HepG2 (cell line): ENCODE data around the gene NDUFS4. TPM values are rescaled to one million over a fixed set of nuclear protein-coding genes. Genes with fewer than 3 reads are reported as not detected.

Experiments used
- ATAC-seq: fragments of 200-7000 bp; cut with Tn5 transposase; 3 replicates; pipeline ENCODE4 v1.9.1; 2020; ENCODE audit warnings: mild to moderate bottlenecking, moderate library complexity
- BruUV-seq: library from RNA; stranded (reverse); fragments of 400-500 nt; replicated peaks from 2 replicates; lab custom pipeline; 2021; lab: Mats Ljungman, UMichigan
- CTCF ChIA-PET: fragments of 300-600 bp; formaldehyde crosslinking; extraction: SDS; loops from one replicate; lab custom pipeline; 2021; ENCODE audit warnings: low total read pairs, inconsistent platforms, low intra/inter-chr PET ratio; lab: Yijun Ruan, JAX
- POLR2A ChIA-PET: fragments of 350-600 bp; sonication (Branson Sonifier 250); formaldehyde crosslinking; loops from one replicate; lab custom pipeline; 2020; ENCODE audit warnings: antibody characterized with exemption, inconsistent platforms; lab: Yijun Ruan, JAX
- DNase-seq: peaks from one replicate; pipeline ENCODE4 v3.0.0-alpha.2; 2015; ENCODE audit warnings: low spot score
- FAIRE-seq: peaks from 3 replicates; lab custom pipeline; 2011; peaks lifted over from hg19 to GRCh38; lab: Jason Lieb, UNC
- H2AFZ ChIP-seq: one replicate; pipeline ENCODE4 v1.6.1; 2011; ENCODE audit warnings: low read length, inconsistent platforms
- H3K27ac ChIP-seq: fragments of 300-600 bp; 3 replicates; pipeline ENCODE4 v1.8.0; 2011; ENCODE audit warnings: mixed run types, mild to moderate bottlenecking, mixed read lengths, low read length, inconsistent platforms; ENCODE audit not compliant: insufficient read depth; ENCODE audit errors: extremely low read length
- H3K27me3 ChIP-seq, 2 experiments: fragments of 200-600 bp in 1 of 2; 2 replicates in 1 of 2; 3 replicates in 1 of 2; pipeline versions ENCODE4 v1.6.0 to v1.8.0; 2011; ENCODE audit warnings: low read length in 2 of 2, mild to moderate bottlenecking in 2 of 2, moderate library complexity in 2 of 2, inconsistent platforms in 1 of 2; ENCODE audit not compliant: insufficient read depth in 2 of 2, control insufficient read depth in 1 of 2
- H3K36me3 ChIP-seq, 2 experiments: fragments of 200-600 bp in 1 of 2; replicated peaks in 1 of 2; 2 replicates in 1 of 2; 3 replicates in 1 of 2; pipeline versions ENCODE4 v1.5.1 to v1.8.0; 2011; ENCODE audit warnings: low read length in 2 of 2, inconsistent platforms in 1 of 2; ENCODE audit not compliant: insufficient read depth in 2 of 2, control insufficient read depth in 1 of 2
- H3K4me1 ChIP-seq: 2 replicates; pipeline ENCODE4 v1.5.1; 2012; ENCODE audit warnings: low read length, inconsistent platforms; ENCODE audit not compliant: insufficient read depth
- H3K4me2 ChIP-seq: 2 replicates; pipeline ENCODE4 v1.6.0; 2011; ENCODE audit warnings: low read depth, low read length, inconsistent platforms
- H3K4me3 ChIP-seq, 3 experiments: fragments of 200-600 bp in 1 of 3; sonication (generic), shearing (Covaris generic) in 1 of 3; replicated peaks in 1 of 3; 2 replicates each; pipeline ENCODE4 v1.5.1; 2011 to 2016; ENCODE audit warnings: low read length in 3 of 3, inconsistent platforms in 2 of 3, low read depth in 2 of 3, mild to moderate bottlenecking in 2 of 3, control low read depth in 1 of 3, mixed read lengths in 1 of 3; ENCODE audit not compliant: insufficient read depth in 1 of 3
- H3K79me2 ChIP-seq: one replicate; pipeline ENCODE4 v1.6.1; 2011; ENCODE audit warnings: low read length, inconsistent platforms; ENCODE audit not compliant: insufficient read depth
- H3K9ac ChIP-seq: 2 replicates; pipeline ENCODE4 v1.6.0; 2011; ENCODE audit warnings: mild to moderate bottlenecking, low read depth, low read length, inconsistent platforms; ENCODE audit not compliant: insufficient read depth
- H3K9me3 ChIP-seq: 2 replicates; pipeline ENCODE4 v1.5.1; 2012; ENCODE audit warnings: mild to moderate bottlenecking, low read length
- H4K20me1 ChIP-seq: 2 replicates; pipeline ENCODE4 v1.6.0; 2011; ENCODE audit warnings: inconsistent platforms, mild to moderate bottlenecking, low read length, moderate library complexity; ENCODE audit not compliant: insufficient read depth
- ATF1 ChIP-seq: IDR thresholded peaks from 2 replicates; pipeline ENCODE4 v1.6.1; 2016; ENCODE audit warnings: mild to moderate bottlenecking, control low read depth
- KLF15 ChIP-seq: sonication (generic); formaldehyde crosslinking; IDR thresholded peaks from 2 replicates; pipeline ENCODE4 v1.8.1; 2023; ENCODE audit warnings: borderline replicate concordance, mild to moderate bottlenecking, inconsistent platforms, missing genetic modification reagents, mixed read lengths
- MIER3 ChIP-seq: IDR thresholded peaks from 2 replicates; pipeline ENCODE4 v1.6.1; 2016; ENCODE audit warnings: missing compliant biosample characterization, borderline replicate concordance
- MLXIP ChIP-seq: sonication (generic); formaldehyde crosslinking; IDR thresholded peaks from 2 replicates; pipeline ENCODE4 v1.9.0; 2021; ENCODE audit warnings: missing genetic modification reagents, borderline replicate concordance
- POLR2AphosphoS2 ChIP-seq: IDR thresholded peaks from 2 replicates; pipeline ENCODE4 v1.6.1; 2011; ENCODE audit warnings: low read depth, low read length, improper control_type of control experiment
- RFX5 ChIP-seq: IDR thresholded peaks from 2 replicates; pipeline ENCODE4 v1.6.1; 2011; ENCODE audit warnings: low read depth, low read length, improper control_type of control experiment
- TAF15 ChIP-seq: fragments of 200-400 bp; formaldehyde crosslinking; IDR thresholded peaks from one replicate; pipeline ENCODE4 v1.6.1; 2018; ENCODE audit warnings: mild to moderate bottlenecking, low read depth, low read length; ENCODE audit not compliant: poor library complexity, severe bottlenecking
- ZIK1 ChIP-seq: sonication (generic); formaldehyde crosslinking; IDR thresholded peaks from 2 replicates; pipeline ENCODE4 v1.5.0; 2020; ENCODE audit warnings: mild to moderate bottlenecking, low read depth, missing genetic modification reagents, borderline replicate concordance
- ZNF749 ChIP-seq: sonication (generic); formaldehyde crosslinking; IDR thresholded peaks from 2 replicates; pipeline ENCODE4 v1.8.0; 2022; ENCODE audit warnings: mild to moderate bottlenecking, missing genetic modification reagents, moderate library complexity, borderline replicate concordance
- WGBS: methylation state at CpG from one replicate; pipeline ENCODE4 v1.1.6; 2017; ENCODE audit warnings: low lambda C conversion rate; 5-methylcytosine and 5-hydroxymethylcytosine counted together
- in situ Hi-C: cut with HindIII; loops from 2 replicates; pipeline ENCODE4 v1.10.0; 2017; ENCODE audit warnings: low pct_unique_long_range_greater_than_20kb; ENCODE audit not compliant: extremely low pct_ligation_motif_present
- intact Hi-C: fragments of 100-400 bp; cut with micrococcal nuclease; formaldehyde crosslinking; loops from one replicate; pipeline ENCODE4 v1.10.0; 2022; ENCODE audit not compliant: unreplicated experiment
- polyA plus RNA-seq, 8 experiments: library from polyadenylated mRNA; depleted of rRNA in 3 of 8; stranded (reverse) in 7 of 8; unstranded in 1 of 8; fragments of >200 nt; fragmentation: Illumina TruSeq in 4 of 8; extraction: Trizol in 4 of 8; gene quantifications; 2 replicates each; pipeline versions ENCODE4 v1.2.1 to v1.2.3, GENCODE V29; 2011 to 2016; ENCODE audit warnings: low read depth in 4 of 8, missing spikeins in 1 of 8, mixed read lengths in 1 of 8; ENCODE audit not compliant: insufficient read depth in 1 of 8
- total RNA-seq, 5 experiments: library from RNA; depleted of rRNA; stranded (reverse); fragments of >200 nt; fragmentation: Illumina TruSeq; extraction: Trizol; gene quantifications; 2 replicates each; pipeline ENCODE4 v1.2.3, GENCODE V29; 2016; ENCODE audit warnings: low read depth in 1 of 5
- TF ChIP-seq, protein P1 (sequence below): sonication (generic); formaldehyde crosslinking; IDR thresholded peaks from 2 replicates; pipeline ENCODE4 v1.8.0; 2022; ENCODE audit warnings: mild to moderate bottlenecking, missing genetic modification reagents, moderate library complexity
- TF ChIP-seq, protein P2 (sequence below): sonication (generic); formaldehyde crosslinking; IDR thresholded peaks from 2 replicates; pipeline ENCODE4 v1.4.0; 2020; ENCODE audit warnings: mild to moderate bottlenecking, missing genetic modification reagents
- TF ChIP-seq, protein P3 (sequence below): sonication (generic); formaldehyde crosslinking; IDR thresholded peaks from 2 replicates; pipeline ENCODE4 v1.5.0; 2020; ENCODE audit warnings: missing genetic modification reagents

Gene NDUFS4
- total and polyA plus RNA-seq, 2 of the 13 experiments (the other 11 are each of a cell fraction or from before 2014, with no cell fraction given), result 121 to 126 TPM

- POLR2A ChIA-PET, result no interaction called here
- FAIRE-seq (no peak), DNase-seq (no peak), ATAC-seq (no peak)
- H2AFZ ChIP-seq, result no peak overlapping the region
- WGBS, result 100% methylated on average over 3 of the region's 4 CpGs
- H3K4me1 ChIP-seq, result peaks cover 17% of the 10 kb centered on the region
- no peak overlapping the region for H3K27ac ChIP-seq
- H3K4me2 ChIP-seq, result no peak overlapping the region
- H3K9me3 ChIP-seq, result no peaks in the 10 kb centered on the region
- H3K9ac ChIP-seq, result no peak overlapping the region
- in situ Hi-C loops (no loop called here), intact Hi-C loops (no loop called here)
- H3K79me2 ChIP-seq, result peaks cover 67% of the 10 kb centered on the region
- CTCF ChIA-PET, result no interaction called here
- peaks cover 0 to 2% of the 10 kb centered on the region in 2 experiments; a peak in 2 of 5 replicates for H3K36me3 ChIP-seq
- H4K20me1 ChIP-seq, result peaks cover 31% of the 10 kb centered on the region
- no peaks in the 10 kb centered on the region for H3K27me3 ChIP-seq
- H3K4me3 ChIP-seq, result no peak overlapping the region
- BruUV-seq, result no TSS peak
- TF ChIP-seq POLR2AphosphoS2 (no peak), TAF15 (no peak), MIER3 (CRISPR knock-in tag) (no peak), ATF1 (no peak), ZNF749 (no peak), ZIK1 (CRISPR knock-in tag) (no peak), RFX5 (no peak), KLF15 (no peak), MLXIP (no peak)
- TF ChIP-seq, protein P1, sequence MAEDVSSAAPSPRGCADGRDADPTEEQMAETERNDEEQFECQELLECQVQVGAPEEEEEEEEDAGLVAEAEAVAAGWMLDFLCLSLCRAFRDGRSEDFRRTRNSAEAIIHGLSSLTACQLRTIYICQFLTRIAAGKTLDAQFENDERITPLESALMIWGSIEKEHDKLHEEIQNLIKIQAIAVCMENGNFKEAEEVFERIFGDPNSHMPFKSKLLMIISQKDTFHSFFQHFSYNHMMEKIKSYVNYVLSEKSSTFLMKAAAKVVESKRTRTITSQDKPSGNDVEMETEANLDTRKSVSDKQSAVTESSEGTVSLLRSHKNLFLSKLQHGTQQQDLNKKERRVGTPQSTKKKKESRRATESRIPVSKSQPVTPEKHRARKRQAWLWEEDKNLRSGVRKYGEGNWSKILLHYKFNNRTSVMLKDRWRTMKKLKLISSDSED (CRISPR knock-in tag), result no peak
- TF ChIP-seq, protein P2, sequence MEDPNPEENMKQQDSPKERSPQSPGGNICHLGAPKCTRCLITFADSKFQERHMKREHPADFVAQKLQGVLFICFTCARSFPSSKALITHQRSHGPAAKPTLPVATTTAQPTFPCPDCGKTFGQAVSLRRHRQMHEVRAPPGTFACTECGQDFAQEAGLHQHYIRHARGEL (CRISPR knock-in tag), result no peak
- TF ChIP-seq, protein P3, sequence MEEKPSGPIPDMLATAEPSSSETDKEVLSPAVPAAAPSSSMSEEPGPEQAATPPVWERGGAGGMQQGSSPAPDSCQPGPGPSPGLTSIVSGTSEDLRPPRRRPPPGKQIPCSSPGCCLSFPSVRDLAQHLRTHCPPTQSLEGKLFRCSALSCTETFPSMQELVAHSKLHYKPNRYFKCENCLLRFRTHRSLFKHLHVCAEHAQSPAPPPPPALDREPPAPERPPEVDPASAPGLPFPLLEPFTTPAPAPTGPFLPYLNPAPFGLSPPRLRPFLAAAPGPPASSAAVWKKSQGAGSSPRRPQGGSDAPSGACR (CRISPR knock-in tag), result no peak
These were observed 21.8 kb downstream of the NDUFS4 start for GRCh38 chr5:53582225-53582624.
